WTC11 (cell line): Measurements from ENCODE around the gene PEX11B. TPM values are rescaled to one million over a fixed set of nuclear protein-coding genes. Genes with fewer than 3 reads are reported as not detected.

Source experiments
- ATAC-seq: fragments of 200-7000 bp; cut with Tn5 transposase; 2 replicates; pipeline ENCODE4 v1.10.0; 2021; ENCODE audit warnings: mild to moderate bottlenecking, moderate library complexity
- CTCF ChIA-PET: fragments of 300-600 bp; sonication (Branson Sonifier 250); formaldehyde crosslinking; loops from one replicate; lab custom pipeline; 2021; ENCODE audit warnings: antibody characterized with exemption; lab: Charles Lee
- POLR2A ChIA-PET: fragments of 350-600 bp; sonication (Branson Sonifier 250); formaldehyde crosslinking; loops from one replicate; lab custom pipeline; 2021; ENCODE audit warnings: antibody characterized with exemption; lab: Charles Lee
- DNase-seq: peaks from one replicate; pipeline ENCODE4 v3.0.0; 2021; ENCODE audit warnings: low spot score
- H3K27ac Mint-ChIP-seq: 2 replicates; pipeline ENCODE4 v1.8.0; 2021; ENCODE audit warnings: mixed read lengths
- H3K27me3 Mint-ChIP-seq: 2 replicates; pipeline ENCODE4 v1.8.0; 2021; ENCODE audit warnings: low read depth, mild to moderate bottlenecking, moderate library complexity, mixed read lengths
- H3K36me3 Mint-ChIP-seq: 2 replicates; pipeline ENCODE4 v1.8.0; 2021; ENCODE audit warnings: mixed read lengths
- H3K4me1 Mint-ChIP-seq: 2 replicates; pipeline ENCODE4 v1.8.0; 2022; ENCODE audit warnings: mixed read lengths
- H3K4me3 Mint-ChIP-seq: 2 replicates; pipeline ENCODE4 v1.8.0; 2021; ENCODE audit warnings: mild to moderate bottlenecking, moderate library complexity, mixed read lengths
- H3K9me3 Mint-ChIP-seq: 2 replicates; pipeline ENCODE4 v1.8.0; 2021; ENCODE audit warnings: mixed read lengths
- ARID4B ChIP-seq: sonication (generic); formaldehyde crosslinking; IDR thresholded peaks from 2 replicates; pipeline ENCODE4 v1.8.0; 2023; ENCODE audit warnings: missing genetic modification reagents, mild to moderate bottlenecking, borderline replicate concordance
- ATF3 ChIP-seq: sonication (generic); formaldehyde crosslinking; conservative IDR thresholded peaks from 2 replicates; pipeline ENCODE4 v1.8.1; 2022; ENCODE audit warnings: mild to moderate bottlenecking, missing genetic modification reagents
- CREB1 ChIP-seq: sonication (generic); formaldehyde crosslinking; IDR thresholded peaks from 2 replicates; pipeline ENCODE4 v1.8.0; 2023; ENCODE audit warnings: mild to moderate bottlenecking, missing genetic modification reagents
- CREM ChIP-seq: sonication (generic); formaldehyde crosslinking; IDR thresholded peaks from 2 replicates; pipeline ENCODE4 v1.8.1; 2022; ENCODE audit warnings: mild to moderate bottlenecking, missing genetic modification reagents, moderate library complexity
- CTCF ChIP-seq: fragments of 200-600 bp; IDR thresholded peaks from 2 replicates; pipeline ENCODE4 v1.8.0; 2022; ENCODE audit warnings: antibody characterized with exemption
- ERG ChIP-seq: fragments of 250-450 bp; sonication (Bioruptor Pico); IDR thresholded peaks from 2 replicates; pipeline ENCODE4 v1.8.0; 2021; ENCODE audit warnings: mild to moderate bottlenecking
- HMGA2 ChIP-seq: fragments of 250-450 bp; sonication (Bioruptor Pico); IDR thresholded peaks from 2 replicates; pipeline ENCODE4 v1.4.0; 2021; ENCODE audit warnings: mild to moderate bottlenecking, moderate library complexity
- MAX ChIP-seq: sonication (generic); formaldehyde crosslinking; IDR thresholded peaks from 2 replicates; pipeline ENCODE4 v1.8.0; 2022; ENCODE audit warnings: mild to moderate bottlenecking, missing genetic modification reagents
- MLX ChIP-seq: sonication (generic); formaldehyde crosslinking; IDR thresholded peaks from 2 replicates; pipeline ENCODE4 v1.8.1; 2023; ENCODE audit warnings: mild to moderate bottlenecking, missing genetic modification reagents, moderate library complexity
- NFATC4 ChIP-seq: fragments of 250-450 bp; sonication (Bioruptor Pico); IDR thresholded peaks from 2 replicates; pipeline ENCODE4 v1.9.0; 2021; ENCODE audit warnings: mild to moderate bottlenecking
- NR1H2 ChIP-seq: sonication (generic); formaldehyde crosslinking; IDR thresholded peaks from 2 replicates; pipeline ENCODE4 v1.9.0; 2021; ENCODE audit warnings: mild to moderate bottlenecking, moderate library complexity, missing genetic modification reagents
- NR2C2 ChIP-seq: sonication (generic); formaldehyde crosslinking; IDR thresholded peaks from 2 replicates; pipeline ENCODE4 v1.8.0; 2022; ENCODE audit warnings: mild to moderate bottlenecking, missing genetic modification reagents
- SMAD3 ChIP-seq: sonication (generic); formaldehyde crosslinking; IDR thresholded peaks from 2 replicates; pipeline ENCODE4 v1.8.0; 2022; ENCODE audit warnings: missing genetic modification reagents, mild to moderate bottlenecking, borderline replicate concordance
- STAT6 ChIP-seq: sonication (generic); formaldehyde crosslinking; conservative IDR thresholded peaks from 2 replicates; pipeline ENCODE4 v1.8.1; 2023; ENCODE audit warnings: mild to moderate bottlenecking, low read depth, missing genetic modification reagents, moderate library complexity
- TCF7 ChIP-seq: sonication (generic); formaldehyde crosslinking; IDR thresholded peaks from 2 replicates; pipeline ENCODE4 v1.8.0; 2022; ENCODE audit warnings: mild to moderate bottlenecking, low read depth, missing genetic modification reagents, moderate library complexity
- ZBTB43 ChIP-seq: sonication (generic); formaldehyde crosslinking; IDR thresholded peaks from 2 replicates; pipeline ENCODE4 v1.8.1; 2023; ENCODE audit warnings: mild to moderate bottlenecking, missing genetic modification reagents
- ZNF138 ChIP-seq: sonication (generic); formaldehyde crosslinking; conservative IDR thresholded peaks from 2 replicates; pipeline ENCODE4 v1.8.1; 2022; ENCODE audit warnings: mild to moderate bottlenecking, moderate library complexity, missing genetic modification reagents
- ZNF396 ChIP-seq: fragments of 250-450 bp; sonication (Bioruptor Pico); IDR thresholded peaks from 2 replicates; pipeline ENCODE4 v1.8.0; 2021; ENCODE audit warnings: mild to moderate bottlenecking, moderate library complexity, borderline replicate concordance
- ZNF416 ChIP-seq: fragments of 250-450 bp; sonication (Bioruptor Pico); IDR thresholded peaks from 2 replicates; pipeline ENCODE4 v1.9.0; 2021; ENCODE audit warnings: mild to moderate bottlenecking, inconsistent platforms
- ZNF423 ChIP-seq: fragments of 250-450 bp; sonication (Bioruptor Pico); IDR thresholded peaks from 2 replicates; pipeline ENCODE4 v2.1.2; 2022; ENCODE audit warnings: mild to moderate bottlenecking, moderate library complexity
- total RNA-seq: library from RNA; stranded (reverse); gene quantifications from 3 replicates; pipeline ENCODE4 v1.2.3, GENCODE V29; 2021

The PEX11B gene
- total RNA-seq, 1 experiment from 2014 or later: 11.8 TPM

- peaks cover 10% of the 10 kb centered on the region for H3K27me3 Mint-ChIP-seq
- peak overlapping the region; percentile 78 for H3K27ac Mint-ChIP-seq
- POLR2A ChIA-PET: interaction anchor here (0.7 to 1.2 kb wide), 5 partner anchors 8 to 60 kb away, joined by 3 to 10 read pairs (median 4); partner anchors contain the start of genes PIAS3 and RBM8A
- DNase-seq (peak; percentile 44), ATAC-seq (peak; percentile 26)
- H3K36me3 Mint-ChIP-seq: peaks cover 5% of the 10 kb centered on the region; the same call in 1 of the 2 replicates
- CTCF ChIA-PET: interaction anchor here (0.9 to 3.0 kb wide), 12 partner anchors 8 to 74 kb away, joined by 3 to 17 read pairs (median 4); partner anchors contain the start of genes ITGA10, LIX1L, NUDT17 and PIAS3
- peak overlapping the region; percentile 86 for H3K4me3 Mint-ChIP-seq
- no peaks in the 10 kb centered on the region for H3K9me3 Mint-ChIP-seq
- H3K4me1 Mint-ChIP-seq: peaks cover 19% of the 10 kb centered on the region
- TF ChIP-seq ZNF396 (CRISPR knock-in tag) (no peak), NR1H2 (CRISPR knock-in tag) (no peak), NR2C2 (CRISPR knock-in tag) (no peak), CTCF (no peak), ERG (CRISPR knock-in tag) (no peak), CREM (CRISPR knock-in tag) (no peak), ARID4B (no peak), CREB1 (CRISPR knock-in tag) (no peak), ZBTB43 (no peak), HMGA2 (no peak), ZNF423 (CRISPR knock-in tag) (no peak), MAX (CRISPR knock-in tag) (0 out of 2 replicates have a peak, but pooled peaks have one; percentile 4), NFATC4 (no peak), MLX (CRISPR knock-in tag) (no peak), ZNF138 (CRISPR knock-in tag) (no peak), ZNF416 (CRISPR knock-in tag) (peak; percentile 35; the same call in 1 of the 2 replicates), STAT6 (CRISPR knock-in tag) (no peak), SMAD3 (CRISPR knock-in tag) (0 out of 2 replicates have a peak, but pooled peaks have one; percentile 10), TCF7 (CRISPR knock-in tag) (no peak), ATF3 (no peak)
Measured at GRCh38 chr1:145918992-145919939, 749 bp upstream of the PEX11B start.
